Stimulated activated CD4-positive, alpha-beta T cell treated with anti-CD3 and anti-CD28 coated beads, Interleukin-4, amount 100 ng/mL, for 4 hours (primary cell): ENCODE data around the gene SRSF7.

ENCODE experiments used
- DNase-seq, 2 experiments: peaks; one replicate each; pipeline ENCODE4 v3.0.0-alpha.2; 2020

SRSF7 gene

GRCh38 chr2:38700113-38700785 is 50.9 kb downstream of the SRSF7 start:
- no peak for DNase-seq

GRCh38 chr2:38698467-38699003 is 52.6 kb downstream of the SRSF7 start:
- DNase-seq = no peak

- peak in 1 of 2 experiments; percentile 25 for DNase-seq
These were observed 53.9 kb downstream of the SRSF7 start for GRCh38 chr2:38697116-38697840.
